Mammary epithelial cell (primary cell): ENCODE data around the gene RAC2.

ENCODE experiments used
- CTCF ChIP-seq, 2 donors: IDR thresholded peaks in 1 of 2; conservative IDR thresholded peaks in 1 of 2; 2 replicates each; pipeline ENCODE4 v1.5.1; 2011 to 2012; ENCODE audit warnings: inconsistent platforms in 2 of 2, low read length in 2 of 2, mild to moderate bottlenecking in 2 of 2, control low read depth in 1 of 2, low read depth in 1 of 2; ENCODE audit not compliant: insufficient read depth in 1 of 2; ENCODE audit errors: extremely low read depth in 1 of 2
- EZH2 ChIP-seq: IDR thresholded peaks from 2 replicates; pipeline ENCODE4 v1.6.1; 2012; ENCODE audit warnings: low read length, inconsistent platforms, borderline replicate concordance

- TF ChIP-seq EZH2: no peak
- no peak for TF ChIP-seq CTCF (conservative IDR thresholded peaks at IDR 0.05 in 1 of 2, IDR thresholded peaks at IDR 0.05 in 1 of 2; ENCODE audit: extremely low read depth in 1 of 2, insufficient read depth in 1 of 2, low read depth in 1 of 2, low read length in 2 of 2)
Measured at GRCh38 chr22:37254209-37254866, 10.3 kb upstream of the RAC2 start.
